Neuronal stem cell (in vitro differentiated cells): ENCODE measurements around the gene TMEM101.

Experiments
- DNase-seq: peaks from one replicate; pipeline ENCODE4 v3.0.0-alpha.2; 2013; ENCODE audit warnings: low spot score
- H2AFZ ChIP-seq: one replicate; pipeline ENCODE4 v1.6.1; 2013; ENCODE audit warnings: mild to moderate bottlenecking, low read length, inconsistent platforms
- H2AK5ac ChIP-seq: 2 replicates; pipeline ENCODE4 v1.6.1; 2013; ENCODE audit warnings: low read depth, mild to moderate bottlenecking, inconsistent platforms, low read length, moderate library complexity, mixed read lengths
- H2BK120ac ChIP-seq: 2 replicates; pipeline ENCODE4 v1.6.1; 2013; ENCODE audit warnings: low read depth, mild to moderate bottlenecking, inconsistent platforms, low read length, moderate library complexity, mixed read lengths
- H2BK12ac ChIP-seq: one replicate; pipeline ENCODE4 v1.6.1; 2013; ENCODE audit warnings: low read length, inconsistent platforms
- H2BK15ac ChIP-seq: 2 replicates; pipeline ENCODE4 v1.6.1; 2013; ENCODE audit warnings: mild to moderate bottlenecking, low read length, inconsistent platforms, mixed read lengths
- H2BK5ac ChIP-seq: one replicate; pipeline ENCODE4 v1.6.1; 2013; ENCODE audit warnings: inconsistent platforms, mild to moderate bottlenecking, low read length, moderate library complexity
- H3K14ac ChIP-seq: one replicate; pipeline ENCODE4 v1.6.1; 2013; ENCODE audit warnings: low read length, inconsistent platforms
- H3K18ac ChIP-seq: 2 replicates; pipeline ENCODE4 v1.6.1; 2013; ENCODE audit warnings: low read length, inconsistent platforms
- H3K23ac ChIP-seq: 2 replicates; pipeline ENCODE4 v1.6.1; 2013; ENCODE audit warnings: low read depth, mild to moderate bottlenecking, mixed read lengths, low read length, inconsistent platforms; ENCODE audit not compliant: poor library complexity
- H3K27ac ChIP-seq: replicated peaks from 3 replicates; pipeline ENCODE4 v1.5.1; 2013; ENCODE audit warnings: low read length, inconsistent platforms
- H3K27me3 ChIP-seq, 3 experiments: 2 replicates each; pipeline ENCODE4 v1.6.1; 2013; ENCODE audit warnings: low read length in 3 of 3, mild to moderate bottlenecking in 2 of 3, inconsistent platforms in 1 of 3, low read depth in 1 of 3, mixed read lengths in 1 of 3, moderate library complexity in 1 of 3; ENCODE audit not compliant: control insufficient read depth in 3 of 3, insufficient read depth in 3 of 3
- H3K36me3 ChIP-seq, 2 donors: replicated peaks in 1 of 2; 2 replicates each; pipeline ENCODE4 v1.6.1; 2013; ENCODE audit warnings: low read length in 2 of 2; ENCODE audit not compliant: control insufficient read depth in 2 of 2, insufficient read depth in 2 of 2
- H3K4ac ChIP-seq: 2 replicates; pipeline ENCODE4 v1.6.1; 2013; ENCODE audit warnings: inconsistent platforms, mild to moderate bottlenecking, low read length, moderate library complexity
- H3K4me1 ChIP-seq, 2 donors: 1 replicate in 1 of 2; 2 replicates in 1 of 2; pipeline ENCODE4 v1.6.1; 2013; ENCODE audit warnings: low read length in 2 of 2, low read depth in 1 of 2; ENCODE audit not compliant: control insufficient read depth in 2 of 2, insufficient read depth in 1 of 2
- H3K4me2 ChIP-seq: one replicate; pipeline ENCODE4 v1.6.1; 2013; ENCODE audit warnings: mild to moderate bottlenecking, low read length, inconsistent platforms; ENCODE audit not compliant: insufficient read depth, poor library complexity, severe bottlenecking
- H3K4me3 ChIP-seq, 2 donors: 2 replicates each; pipeline ENCODE4 v1.5.1; 2013; ENCODE audit warnings: low read length in 2 of 2, mild to moderate bottlenecking in 2 of 2, inconsistent platforms in 1 of 2, moderate library complexity in 1 of 2
- H3K79me1 ChIP-seq: one replicate; pipeline ENCODE4 v1.6.1; 2013; ENCODE audit warnings: low read depth, mild to moderate bottlenecking, inconsistent platforms, low read length, moderate library complexity
- H3K9ac ChIP-seq: one replicate; pipeline ENCODE4 v1.6.1; 2013; ENCODE audit warnings: mild to moderate bottlenecking, low read depth, low read length, inconsistent platforms; ENCODE audit not compliant: poor library complexity
- H3K9me3 ChIP-seq, 2 donors: replicated peaks in 1 of 2; 2 replicates each; pipeline versions ENCODE3 to v1.6.1; 2013; ENCODE audit warnings: low read length in 2 of 2, mild to moderate bottlenecking in 2 of 2, inconsistent platforms in 1 of 2, low read depth in 1 of 2, mixed read lengths in 1 of 2, moderate library complexity in 1 of 2; ENCODE audit not compliant: control insufficient read depth in 2 of 2, insufficient read depth in 1 of 2
- H4K8ac ChIP-seq: one replicate; pipeline ENCODE4 v1.6.1; 2013; ENCODE audit warnings: low read depth, mild to moderate bottlenecking, inconsistent platforms, low read length, moderate library complexity
- H4K91ac ChIP-seq: one replicate; pipeline ENCODE4 v1.6.1; 2013; ENCODE audit warnings: low read length, low read depth, mild to moderate bottlenecking, inconsistent platforms; ENCODE audit not compliant: poor library complexity
- WGBS, 2 donors: extraction: QIAGEN DNeasy Blood & Tissue Kit; methylation state at CpG; one replicate each; pipeline ENCODE4 v1.1.7; 2013; ENCODE audit warnings: missing lambda C conversion rate in 2 of 2, mixed read lengths in 1 of 2; ENCODE audit not compliant: insufficient read length in 2 of 2, insufficient replicate concordance in 1 of 2; ENCODE audit errors: extremely low coverage in 2 of 2; 5-methylcytosine and 5-hydroxymethylcytosine counted together

TMEM101 gene

DNA sequence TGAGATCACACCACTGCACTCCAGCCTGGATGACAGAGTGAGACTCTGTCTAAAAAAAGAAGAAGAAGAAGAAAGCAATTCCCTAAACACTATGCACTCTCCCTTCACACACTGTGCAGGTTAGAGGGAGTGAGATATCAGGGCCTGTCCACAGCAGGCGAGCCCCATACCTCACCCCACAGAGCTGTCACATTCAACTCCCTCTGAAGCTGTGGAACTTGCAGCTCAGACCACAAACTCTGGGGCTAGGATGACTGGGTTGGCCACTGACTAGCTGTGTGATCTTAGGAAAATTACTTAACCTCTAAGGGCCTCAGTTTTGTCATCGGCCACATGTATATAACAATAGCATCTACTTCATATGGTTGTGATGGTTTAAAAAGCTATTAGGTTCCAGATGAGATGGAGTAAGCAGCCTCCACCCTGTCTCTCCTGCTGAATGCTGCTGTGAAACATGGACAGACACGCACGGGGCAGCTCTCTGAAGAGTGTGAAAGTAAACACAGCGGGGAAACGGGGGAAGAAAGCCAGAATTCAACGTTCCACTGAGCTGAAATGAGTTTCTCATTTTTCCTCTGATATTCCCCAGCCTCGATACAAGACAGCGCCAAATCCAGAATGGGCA lies 47.4 kb downstream of the TMEM101 start:
- H2BK15ac ChIP-seq, result no peak overlapping the region
- H3K18ac ChIP-seq, result no peak overlapping the region
- H4K91ac ChIP-seq, result no peak overlapping the region
- H3K27ac ChIP-seq, result no peak overlapping the region
- H3K27me3 ChIP-seq, result peaks cover 0 to 23% (median 0%) of the 10 kb centered on the region in 3 experiments
- no CpG with 5 or more reads among the region's 9 CpGs for WGBS, 2 donors
- DNase-seq, result no peak
- H3K4me2 ChIP-seq, result no peak overlapping the region
- no peaks in the 10 kb centered on the region for H3K4me1 ChIP-seq
- no peaks in the 10 kb centered on the region for H3K9me3 ChIP-seq
- H3K14ac ChIP-seq, result no peak overlapping the region
- H3K79me1 ChIP-seq, result no peaks in the 10 kb centered on the region
- no peak overlapping the region for H2AK5ac ChIP-seq
- H2BK12ac ChIP-seq, result no peak overlapping the region
- H2BK120ac ChIP-seq, result no peak overlapping the region
- no peak overlapping the region for H2BK5ac ChIP-seq
- H3K23ac ChIP-seq, result no peak overlapping the region
- no peak overlapping the region for H4K8ac ChIP-seq
- peak overlapping the region; percentile 61 for H2AFZ ChIP-seq
- H3K4me3 ChIP-seq, result no peak overlapping the region
- H3K9ac ChIP-seq, result no peak overlapping the region
- H3K36me3 ChIP-seq, result no peaks in the 10 kb centered on the region
- no peak overlapping the region for H3K4ac ChIP-seq

DNA sequence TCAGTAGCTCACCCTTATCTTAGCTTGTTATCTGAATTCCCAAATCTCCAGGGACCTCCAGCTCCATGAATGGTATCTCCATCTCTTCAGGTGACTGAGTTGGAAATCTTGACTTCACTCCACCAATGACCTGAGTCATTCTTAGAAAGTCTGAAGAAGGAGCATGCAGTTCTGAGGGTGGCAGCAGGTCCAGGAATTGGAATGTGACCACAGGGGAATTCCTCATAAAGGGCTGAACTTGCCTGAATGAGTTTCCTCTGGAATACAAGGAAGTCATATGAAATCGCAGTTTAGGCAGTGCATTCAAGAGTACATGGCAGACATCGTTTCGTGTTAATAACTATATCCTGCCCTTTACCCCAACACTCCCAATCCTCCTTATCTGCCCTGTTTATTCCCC lies 48.5 kb downstream of the TMEM101 start:
- Histone ChIP-seq H3K4me1 (no peaks in the 10 kb centered on the region), H2BK12ac (no peak overlapping the region), H3K27me3 (peaks cover 0 to 29% (median 0%) of the 10 kb centered on the region in 3 experiments), H4K91ac (no peak overlapping the region), H3K79me1 (no peaks in the 10 kb centered on the region), H3K4ac (no peak overlapping the region), H2BK120ac (no peak overlapping the region), H3K14ac (no peak overlapping the region), H3K4me3 (no peak overlapping the region), H3K9me3 (no peaks in the 10 kb centered on the region), H3K23ac (no peak overlapping the region), H3K4me2 (no peak overlapping the region), H2AK5ac (no peak overlapping the region), H2BK5ac (no peak overlapping the region), H4K8ac (no peak overlapping the region), H3K27ac (no peak overlapping the region), H3K18ac (no peak overlapping the region), H2AFZ (no peak overlapping the region), H3K36me3 (no peaks in the 10 kb centered on the region), H2BK15ac (no peak overlapping the region), H3K9ac (no peak overlapping the region)
- WGBS, 2 donors, result no CpG with 5 or more reads among the region's 3 CpGs
- DNase-seq, result no peak

DNA sequence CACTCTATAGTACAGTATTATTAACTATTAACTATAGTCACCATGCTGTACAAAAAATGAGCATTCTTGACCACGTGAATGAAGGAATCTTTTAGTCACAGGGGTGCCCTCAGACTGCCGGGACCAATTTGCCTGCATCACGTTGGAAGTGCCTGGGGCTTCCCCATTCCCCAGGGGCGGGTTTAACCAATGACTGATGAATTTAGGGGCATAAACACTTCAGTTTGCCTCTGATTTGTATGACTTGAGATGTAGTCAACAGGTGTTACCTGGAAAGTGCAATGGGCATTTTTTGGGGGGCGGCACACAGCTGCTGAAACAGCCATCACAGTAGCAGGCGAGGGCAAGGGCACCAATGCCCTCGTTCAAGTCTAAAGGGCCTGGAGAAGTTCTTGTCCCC lies 52.3 kb downstream of the TMEM101 start:
- H3K14ac ChIP-seq, result no peak overlapping the region
- H3K27ac ChIP-seq, result no peak overlapping the region
- no peak overlapping the region for H3K4ac ChIP-seq
- no CpG with 5 or more reads among the region's 7 CpGs for WGBS, 2 donors
- H2BK5ac ChIP-seq, result no peak overlapping the region
- no peak overlapping the region for H3K23ac ChIP-seq
- H3K4me1 ChIP-seq, result no peaks in the 10 kb centered on the region
- H3K79me1 ChIP-seq, result no peaks in the 10 kb centered on the region
- H2BK15ac ChIP-seq, result no peak overlapping the region
- H3K4me2 ChIP-seq, result no peak overlapping the region
- H4K91ac ChIP-seq, result no peak overlapping the region
- no peak overlapping the region for H3K18ac ChIP-seq
- no peak for DNase-seq
- no peak overlapping the region for H2AFZ ChIP-seq
- no peak overlapping the region for H4K8ac ChIP-seq
- no peaks in the 10 kb centered on the region for H3K9me3 ChIP-seq
- no peaks in the 10 kb centered on the region for H3K36me3 ChIP-seq
- no peak overlapping the region for H2BK12ac ChIP-seq
- H3K27me3 ChIP-seq, result peaks cover 0 to 36% (median 0%) of the 10 kb centered on the region in 3 experiments
- no peak overlapping the region for H3K9ac ChIP-seq
- H3K4me3 ChIP-seq, result no peak overlapping the region
- H2BK120ac ChIP-seq, result no peak overlapping the region
- no peak overlapping the region for H2AK5ac ChIP-seq

DNA sequence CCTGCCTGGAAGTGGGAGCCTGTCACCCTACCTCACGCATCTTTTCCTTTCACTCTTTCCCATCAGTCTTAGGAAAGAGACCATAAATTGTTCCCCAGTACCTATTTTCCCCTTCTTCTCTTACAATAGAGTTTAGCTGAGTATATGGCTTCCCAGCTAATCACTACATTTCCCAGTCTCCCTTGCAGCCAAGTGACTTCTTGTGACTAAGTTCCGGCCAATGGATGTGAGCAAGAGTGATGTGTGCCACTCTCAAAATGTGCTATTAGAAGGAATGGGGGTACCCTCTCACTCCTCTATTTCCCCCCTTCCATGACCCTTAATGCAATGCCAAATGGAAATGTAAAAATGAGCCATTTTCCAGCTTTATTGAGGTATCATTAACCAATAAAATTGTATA lies 52.8 kb downstream of the TMEM101 start:
- no peak overlapping the region for H2AFZ ChIP-seq

More for the DNA sequence above, 52.8 kb downstream of the TMEM101 start:
- Histone ChIP-seq H3K18ac (no peak overlapping the region), H2BK120ac (no peak overlapping the region), H3K27ac (no peak overlapping the region), H3K36me3 (no peaks in the 10 kb centered on the region), H3K4me1 (no peaks in the 10 kb centered on the region), H2BK15ac (no peak overlapping the region), H2AK5ac (no peak overlapping the region), H4K8ac (no peak overlapping the region), H3K4me3 (no peak overlapping the region), H2BK12ac (no peak overlapping the region), H3K9ac (no peak overlapping the region), H4K91ac (no peak overlapping the region), H3K4ac (no peak overlapping the region), H3K4me2 (no peak overlapping the region), H3K27me3 (peaks cover 0 to 32% (median 0%) of the 10 kb centered on the region in 3 experiments), H2BK5ac (no peak overlapping the region), H3K14ac (no peak overlapping the region), H3K9me3 (no peaks in the 10 kb centered on the region), H3K79me1 (no peaks in the 10 kb centered on the region), H3K23ac (no peak overlapping the region)
- no peak for DNase-seq
- WGBS, 2 donors, result no CpG with 5 or more reads among the region's 2 CpGs
